Measurements from ENCODE around the gene WFDC1. TPM values are rescaled to one million over a fixed set of nuclear protein-coding genes. Genes with fewer than 3 reads are reported as not detected.
"Not testable (repeated sequence)": the region's sequence is repeated elsewhere in the genome, so short reads cannot be mapped to it uniquely, and the experiment has no call there.

Gene WFDC1
- polyA plus RNA-seq, 10 donors, result 0.77 to 2.6 (median 1.5) TPM

- DNase-seq, result no peak
These were observed 30.0 kb downstream of the WFDC1 start for GRCh38 chr16:84324434-84325262.

GRCh38 chr16:84326545-84326944 is 31.9 kb downstream of the WFDC1 start:
- DNase-seq, result no peak

- DNase-seq, result no peak
These were observed 33.3 kb downstream of the WFDC1 start for GRCh38 chr16:84327926-84328505.

- no peak for DNase-seq
These were observed 34.3 kb downstream of the WFDC1 start for GRCh38 chr16:84329016-84329415.

GRCh38 chr16:84329843-84330684 is 35.4 kb downstream of the WFDC1 start:
- DNase-seq, result no peak

GRCh38 chr16:84330685-84331050 is 36.0 kb downstream of the WFDC1 start:
- DNase-seq, result no peak

- DNase-seq, result no peak
These were observed 37.5 kb downstream of the WFDC1 start for GRCh38 chr16:84331998-84332780.

GRCh38 chr16:84332975-84333684 is 38.5 kb downstream of the WFDC1 start:
- no peak for DNase-seq

- no peak for DNase-seq
These were observed 39.4 kb downstream of the WFDC1 start for GRCh38 chr16:84334058-84334457.

GRCh38 chr16:84334482-84334881 is 39.8 kb downstream of the WFDC1 start:
- no peak for DNase-seq

GRCh38 chr16:84337236-84337635 is 42.6 kb downstream of the WFDC1 start:
- not testable (repeated sequence) for DNase-seq

GRCh38 chr16:84339311-84339710 is 44.6 kb downstream of the WFDC1 start:
- DNase-seq, result peak; percentile 12 to 76 (median 52)

GRCh38 chr16:84339766-84340165 is 45.1 kb downstream of the WFDC1 start:
- DNase-seq, result no peak

GRCh38 chr16:84340325-84341040 is 45.8 kb downstream of the WFDC1 start:
- DNase-seq, result peak in 1 of 3 donors; percentile 25

GRCh38 chr16:84341528-84342295 is 47.0 kb downstream of the WFDC1 start:
- DNase-seq, result no peak

- not testable (repeated sequence) for DNase-seq
These were observed 49.1 kb downstream of the WFDC1 start for GRCh38 chr16:84343800-84344199.

GRCh38 chr16:84344781-84345180 is 50.1 kb downstream of the WFDC1 start:
- no peak for DNase-seq

GRCh38 chr16:84347161-84347560 is 52.5 kb downstream of the WFDC1 start:
- DNase-seq, result no peak

GRCh38 chr16:84348386-84348888 is 53.8 kb downstream of the WFDC1 start:
- DNase-seq, result no peak

Data from muscle of back (tissue), 11 donors.